Measurements from ENCODE around the gene CHRNA10.

GRCh38 chr11:3623767-3624458, 47.3 kb downstream of the CHRNA10 start:
- TF ChIP-seq CTCF (conservative IDR thresholded peaks at IDR 0.05; ENCODE audit: low read length) (no peak), EZH2phosphoT487 (IDR thresholded peaks at IDR 0.05; ENCODE audit: borderline replicate concordance, low read depth, low read length) (no peak)

Data from OCI-LY7 (cell line).